Spinal cord (tissue), 10 donors: Measurements from ENCODE around the gene RELCH. TPM values are rescaled to one million over a fixed set of nuclear protein-coding genes. Genes with fewer than 3 reads are reported as not detected.

Source experiments
- DNase-seq, 6 donors: peaks; one replicate each; pipeline versions ENCODE4 v3.0.0 to v3.0.0-alpha.2; 2013 to 2015; ENCODE audit warnings: low spot score in 6 of 6, low read depth in 4 of 6
- H3K27ac ChIP-seq: one replicate; pipeline ENCODE4 v1.5.1; 2013; ENCODE audit warnings: low read depth, low read length, control low read depth
- H3K27me3 ChIP-seq: one replicate; pipeline ENCODE4 v1.6.1; 2013; ENCODE audit warnings: low read length; ENCODE audit not compliant: control insufficient read depth, insufficient read depth
- H3K36me3 ChIP-seq: one replicate; pipeline ENCODE4 v1.6.1; 2013; ENCODE audit warnings: low read length; ENCODE audit not compliant: control insufficient read depth, insufficient read depth
- H3K4me1 ChIP-seq: one replicate; pipeline ENCODE4 v1.6.1; 2013; ENCODE audit warnings: low read length; ENCODE audit not compliant: control insufficient read depth, insufficient read depth
- H3K4me3 ChIP-seq: one replicate; pipeline ENCODE4 v1.5.1; 2013; ENCODE audit warnings: low read depth, low read length, control low read depth
- H3K9me3 ChIP-seq: one replicate; pipeline ENCODE4 v1.6.1; 2013; ENCODE audit warnings: low read length; ENCODE audit not compliant: control insufficient read depth, insufficient read depth
- WGBS: methylation state at CpG from one replicate; pipeline ENCODE4 v1.1.5; 2013; ENCODE audit warnings: missing lambda C conversion rate; ENCODE audit not compliant: insufficient coverage; 5-methylcytosine and 5-hydroxymethylcytosine counted together
- polyA plus RNA-seq, 2 donors: library from polyadenylated mRNA; unstranded; fragments of 120-200 nt; gene quantifications; one replicate each; pipeline ENCODE4 v1.2.1, GENCODE V29; 2013; ENCODE audit not compliant: insufficient read length in 2 of 2
- total RNA-seq, 2 donors: library from RNA; depleted of rRNA in 1 of 2; stranded (reverse); fragments of 120-200 nt in 1 of 2; fragments of >200 nt in 1 of 2; gene quantifications; one replicate each; pipeline versions ENCODE4 v1.2.3 to v1.2.4, GENCODE V29; 2013 to 2014
- donor health status: healthy.

RELCH gene
- total and polyA plus RNA-seq, 4 donors, result 29.5 to 76.3 (median 34.7) TPM

DNA sequence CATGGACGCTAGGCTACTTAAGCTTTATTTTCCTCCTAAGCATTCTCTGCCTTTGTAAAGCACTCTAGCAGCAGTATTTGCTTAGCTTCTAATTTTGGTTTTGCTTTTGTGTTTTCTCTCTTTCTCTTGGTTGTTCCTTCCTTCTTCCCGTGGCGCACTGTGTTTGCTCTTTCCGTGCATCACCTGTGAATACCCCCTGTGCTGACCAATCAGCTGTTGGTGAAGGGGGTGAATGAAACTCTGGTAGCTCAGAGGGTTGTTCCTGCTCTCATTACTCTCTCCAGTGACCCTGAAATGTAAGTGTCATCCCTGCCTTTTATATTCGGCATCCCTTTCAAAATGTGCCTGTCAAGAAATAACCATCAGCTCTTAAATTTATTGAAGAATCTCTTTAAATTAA lies 92.5 kb downstream of the RELCH start:
- Histone ChIP-seq H3K36me3 (peaks cover 3% of the 10 kb centered on the region), H3K4me3 (no peak overlapping the region), H3K27me3 (no peaks in the 10 kb centered on the region), H3K9me3 (no peaks in the 10 kb centered on the region), H3K27ac (no peak overlapping the region), H3K4me1 (no peaks in the 10 kb centered on the region)
- no CpG with 5 or more reads among the region's 5 CpGs for WGBS
- no peak for DNase-seq

DNA sequence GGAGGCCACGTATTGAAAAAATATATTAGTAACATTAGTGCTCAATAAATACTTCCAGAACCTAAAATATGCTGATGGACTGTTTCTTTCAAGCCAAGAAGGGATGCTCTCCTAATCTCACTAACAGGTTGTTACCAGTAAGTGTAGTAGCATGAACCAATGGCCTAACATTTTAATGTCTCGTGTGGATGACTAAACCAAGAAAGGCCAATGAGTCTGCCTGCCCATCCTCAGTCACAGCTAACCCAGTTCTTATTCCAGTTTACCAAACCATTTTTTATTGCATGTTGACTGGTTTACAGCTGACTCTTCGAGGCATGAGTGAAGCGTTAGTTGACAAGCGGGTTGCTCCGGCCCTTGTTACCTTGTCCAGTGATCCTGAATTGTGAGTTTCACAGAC lies 93.0 kb downstream of the RELCH start:
- DNase-seq, result no peak
- WGBS, result 98% methylated on average over 5 of the region's 6 CpGs
- Histone ChIP-seq H3K27ac (no peak overlapping the region), H3K4me1 (no peaks in the 10 kb centered on the region), H3K27me3 (no peaks in the 10 kb centered on the region), H3K9me3 (no peaks in the 10 kb centered on the region), H3K4me3 (no peak overlapping the region), H3K36me3 (no peaks in the 10 kb centered on the region)

DNA sequence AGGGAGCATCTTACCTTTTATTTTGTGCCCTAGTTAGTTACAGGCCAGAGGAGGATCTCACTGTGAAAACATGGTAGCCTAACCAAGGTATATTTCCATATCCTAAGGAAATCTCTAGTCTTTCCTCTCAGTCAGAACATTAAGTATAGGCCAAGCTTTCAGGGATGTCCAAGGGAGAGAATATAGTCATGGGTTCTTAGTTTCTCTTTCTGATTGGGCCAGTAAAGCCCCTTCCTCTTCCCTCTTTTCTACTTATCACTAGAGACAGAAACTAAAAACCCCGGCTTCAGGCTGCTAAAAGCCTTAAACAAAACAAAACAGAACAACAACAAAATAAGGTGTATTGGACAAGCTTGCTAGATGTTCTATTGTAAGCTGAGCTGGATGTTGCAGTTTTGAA lies 93.7 kb downstream of the RELCH start:
- Histone ChIP-seq H3K4me1 (no peaks in the 10 kb centered on the region), H3K27ac (no peak overlapping the region), H3K9me3 (no peaks in the 10 kb centered on the region), H3K27me3 (no peaks in the 10 kb centered on the region), H3K36me3 (peaks cover 3% of the 10 kb centered on the region), H3K4me3 (no peak overlapping the region)
- WGBS, result no CpG with 5 or more reads among the region's 1 CpG
- no peak for DNase-seq

DNA sequence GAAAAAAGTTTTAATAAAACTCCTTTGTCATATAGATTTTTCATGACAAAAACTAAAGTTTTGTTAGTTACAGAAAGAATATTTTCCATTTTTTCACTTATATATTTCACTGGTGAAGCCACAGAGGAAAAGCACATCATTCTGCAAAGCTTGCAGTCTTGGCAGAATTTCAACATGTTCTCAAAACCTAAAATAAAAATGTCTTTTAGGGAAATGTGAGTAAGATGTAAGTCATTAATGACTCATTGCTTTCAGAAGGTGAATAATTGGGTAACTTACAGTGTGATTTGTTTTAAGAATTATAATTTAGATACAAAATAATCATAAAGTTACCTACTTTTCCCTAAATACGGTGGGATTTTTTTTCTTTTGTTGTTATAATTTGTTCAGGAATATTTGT lies 94.6 kb downstream of the RELCH start:
- no CpG with 5 or more reads among the region's 1 CpG for WGBS
- no peaks in the 10 kb centered on the region for H3K27me3 ChIP-seq
- no peaks in the 10 kb centered on the region for H3K9me3 ChIP-seq
- DNase-seq, result peak in 1 of 6 donors; percentile 7
- peaks cover 3% of the 10 kb centered on the region for H3K36me3 ChIP-seq
- H3K4me1 ChIP-seq, result no peaks in the 10 kb centered on the region
- no peak overlapping the region for H3K27ac ChIP-seq
- H3K4me3 ChIP-seq, result no peak overlapping the region

DNA sequence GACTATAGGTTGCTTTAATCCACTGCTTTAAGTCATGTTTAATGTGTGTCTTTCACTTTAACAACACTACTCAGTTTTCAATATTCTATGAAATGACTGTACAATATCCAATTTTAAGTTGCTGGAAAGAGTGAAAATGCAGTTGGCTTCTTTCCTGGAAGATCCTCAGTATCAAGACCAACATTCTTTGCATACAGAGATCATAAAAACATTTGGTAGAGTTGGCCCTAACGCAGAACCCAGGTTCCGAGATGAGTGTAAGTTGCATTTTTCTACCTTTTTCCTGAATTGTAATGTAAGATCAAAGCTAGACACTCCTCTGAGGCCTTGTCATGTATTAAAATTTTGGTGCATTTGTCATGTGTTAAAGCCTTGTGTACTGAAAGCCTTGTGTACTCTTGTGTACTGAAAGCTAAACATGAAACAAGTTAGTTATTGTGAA lies 95.2 kb downstream of the RELCH start:
- no peaks in the 10 kb centered on the region for H3K27me3 ChIP-seq
- no peaks in the 10 kb centered on the region for H3K4me1 ChIP-seq
- no CpG with 5 or more reads among the region's 2 CpGs for WGBS
- H3K4me3 ChIP-seq, result no peak overlapping the region
- H3K27ac ChIP-seq, result no peak overlapping the region
- peaks cover 3% of the 10 kb centered on the region for H3K36me3 ChIP-seq
- peak in 1 of 6 donors; percentile 14 for DNase-seq
- H3K9me3 ChIP-seq, result no peaks in the 10 kb centered on the region

DNA sequence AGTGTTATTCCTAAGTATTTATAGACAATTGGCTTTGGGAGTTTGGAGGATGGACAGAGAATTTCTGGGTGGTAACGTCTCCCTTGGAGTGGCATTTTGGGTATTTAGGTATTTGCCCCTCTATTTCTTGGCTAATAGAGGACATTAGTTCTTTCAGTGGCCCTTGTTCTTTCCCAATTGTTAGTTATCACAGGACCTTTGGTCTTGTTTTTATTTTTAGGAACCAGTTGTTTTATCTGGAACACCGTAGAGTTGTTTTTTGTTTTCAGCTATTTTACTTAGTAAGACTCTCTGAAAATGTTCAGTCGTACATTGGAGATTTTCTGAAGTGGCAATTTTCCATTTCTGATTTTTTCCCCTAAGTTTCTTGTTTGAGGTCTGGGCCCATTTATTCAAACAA lies 97.6 kb downstream of the RELCH start:
- Histone ChIP-seq H3K27ac (no peak overlapping the region), H3K4me1 (no peaks in the 10 kb centered on the region), H3K36me3 (peaks cover 3% of the 10 kb centered on the region), H3K4me3 (no peak overlapping the region), H3K9me3 (no peaks in the 10 kb centered on the region), H3K27me3 (no peaks in the 10 kb centered on the region)
- DNase-seq, result no peak
- WGBS, result 80% methylated on average over 1 of the region's 3 CpGs

DNA sequence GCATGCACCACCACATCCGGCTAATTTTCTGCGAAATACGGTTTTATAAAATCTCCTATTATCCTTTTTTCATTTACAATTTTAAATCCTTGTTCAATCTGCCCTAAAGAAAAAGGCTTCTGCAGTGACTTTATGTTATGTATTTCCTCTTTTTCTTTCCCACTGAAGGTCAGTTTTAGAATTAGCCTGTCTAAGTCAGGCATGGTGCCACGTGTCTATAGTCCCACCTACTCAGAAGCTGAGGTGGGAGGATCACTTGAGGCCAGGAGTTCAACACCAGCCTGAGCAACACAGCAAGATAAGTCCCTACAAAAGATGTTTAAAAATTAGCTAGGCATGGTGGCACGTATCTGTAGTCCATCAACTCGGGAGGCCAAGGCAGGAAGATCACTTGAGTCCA lies 98.2 kb downstream of the RELCH start:
- DNase-seq, result no peak
- Histone ChIP-seq H3K4me1 (no peaks in the 10 kb centered on the region), H3K4me3 (no peak overlapping the region), H3K27me3 (no peaks in the 10 kb centered on the region), H3K36me3 (peaks cover 3% of the 10 kb centered on the region), H3K9me3 (no peaks in the 10 kb centered on the region), H3K27ac (no peak overlapping the region)
- 100% methylated on average over 3 of the region's 6 CpGs for WGBS

DNA sequence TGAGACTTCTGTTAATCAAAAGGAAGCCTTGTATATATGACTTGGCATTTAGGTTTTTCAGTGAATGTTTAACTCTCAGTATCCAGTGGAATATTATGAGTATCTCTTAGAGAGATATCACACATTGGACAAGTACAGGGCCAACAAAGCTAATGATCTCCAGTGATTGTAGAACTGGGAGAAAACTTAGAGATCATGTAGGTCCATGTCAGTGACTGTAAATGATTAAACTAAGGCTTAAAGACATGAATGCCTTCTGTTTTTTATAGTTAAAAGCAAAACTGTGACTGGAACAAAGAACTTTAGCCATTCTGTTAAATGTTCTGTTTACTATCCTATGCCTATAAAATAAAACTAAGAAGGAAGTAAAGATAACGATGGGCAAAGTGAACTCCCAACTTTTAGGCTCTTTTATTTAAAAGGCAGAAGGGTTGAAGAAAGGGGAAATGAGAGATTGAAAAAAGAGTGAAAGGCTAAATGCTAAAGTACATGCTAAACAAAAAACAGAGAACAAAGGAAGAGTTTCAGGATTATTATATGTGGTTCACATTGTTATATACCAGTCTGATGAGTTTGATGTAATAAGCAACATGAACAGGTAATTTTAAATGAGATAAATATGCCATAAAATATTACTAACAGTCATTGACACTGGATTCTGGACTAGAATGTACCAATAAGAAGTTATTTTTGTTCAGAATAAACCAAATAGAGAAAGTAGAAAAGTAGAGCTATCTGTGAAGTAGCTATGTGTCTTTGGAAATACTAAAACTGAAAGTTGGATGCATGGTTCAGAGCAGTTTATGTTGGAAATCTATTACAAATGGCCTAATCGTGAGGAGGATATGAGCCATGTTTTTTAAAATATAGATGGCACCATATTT lies 101.0 kb downstream of the RELCH start:
- DNase-seq, result no peak
- Histone ChIP-seq H3K27me3 (no peaks in the 10 kb centered on the region), H3K9me3 (no peaks in the 10 kb centered on the region), H3K27ac (no peak overlapping the region), H3K36me3 (peaks cover 3% of the 10 kb centered on the region), H3K4me1 (no peaks in the 10 kb centered on the region), H3K4me3 (no peak overlapping the region)
- no CpG with 5 or more reads among the region's 2 CpGs for WGBS

DNA sequence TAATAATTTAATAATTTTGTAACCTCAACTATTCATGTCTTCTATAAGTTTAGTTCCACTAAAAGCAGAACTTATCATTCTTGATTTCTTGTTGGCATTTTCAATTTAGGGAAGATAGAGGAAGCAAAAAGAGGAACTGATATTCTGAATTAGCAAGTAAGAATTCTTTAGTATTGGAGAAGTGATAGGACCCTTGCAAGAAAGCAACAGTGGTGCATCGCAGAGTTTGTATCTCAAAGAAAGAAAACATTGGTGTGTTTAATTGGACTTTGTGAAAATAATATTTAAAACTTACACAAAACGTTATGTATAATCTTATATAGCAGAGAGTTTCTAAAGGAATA lies 101.6 kb downstream of the RELCH start:
- no peak overlapping the region for H3K4me3 ChIP-seq
- H3K4me1 ChIP-seq, result no peaks in the 10 kb centered on the region
- no peak for DNase-seq
- no CpG with 5 or more reads among the region's 2 CpGs for WGBS
- no peaks in the 10 kb centered on the region for H3K27me3 ChIP-seq
- H3K27ac ChIP-seq, result no peak overlapping the region
- H3K9me3 ChIP-seq, result no peaks in the 10 kb centered on the region
- H3K36me3 ChIP-seq, result peaks cover 3% of the 10 kb centered on the region

DNA sequence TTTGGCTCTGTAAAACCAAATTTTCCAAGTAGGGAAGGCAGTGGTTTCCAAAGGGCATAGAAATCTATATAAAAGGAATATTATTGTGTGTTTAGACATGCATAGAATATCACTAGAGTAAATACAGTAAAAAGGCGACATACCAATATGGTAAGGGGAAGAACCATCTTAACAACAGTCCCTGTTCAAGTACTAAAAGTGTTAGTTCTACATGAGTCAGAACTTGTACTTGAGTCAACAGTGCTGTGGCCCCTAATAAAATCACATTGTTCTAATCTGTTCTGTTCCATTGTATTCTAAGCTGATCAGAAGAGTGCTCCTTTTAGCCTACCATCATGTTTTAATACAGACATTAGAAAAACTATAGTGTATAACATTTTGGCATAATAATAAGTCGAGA lies 102.0 kb downstream of the RELCH start:
- H3K27ac ChIP-seq, result no peak overlapping the region
- 100% methylated on average over 1 of the region's 2 CpGs for WGBS
- no peak for DNase-seq
- peaks cover 3% of the 10 kb centered on the region for H3K36me3 ChIP-seq
- no peak overlapping the region for H3K4me3 ChIP-seq
- H3K9me3 ChIP-seq, result no peaks in the 10 kb centered on the region
- no peaks in the 10 kb centered on the region for H3K4me1 ChIP-seq
- H3K27me3 ChIP-seq, result no peaks in the 10 kb centered on the region
